ENCODE measurements around the gene PDP2.

DNA sequence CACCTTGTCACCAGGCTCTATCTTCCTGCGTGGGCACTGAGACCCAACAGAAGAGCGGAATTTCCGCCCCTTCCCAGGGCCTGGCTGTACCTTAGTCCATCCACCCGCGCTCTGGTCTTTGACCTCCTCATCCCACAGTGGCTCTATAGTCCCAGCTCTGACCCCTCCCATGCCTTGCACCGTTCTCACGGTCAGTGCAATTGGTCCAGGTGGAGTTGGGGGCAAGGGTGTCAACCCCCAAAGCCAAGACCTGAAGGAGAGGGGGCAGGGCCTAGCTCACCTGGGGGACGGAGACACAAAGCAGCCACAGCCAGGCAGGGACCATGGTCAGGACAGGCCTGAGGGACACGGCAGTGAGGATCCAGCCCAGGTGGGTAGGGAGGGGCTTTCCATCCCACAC lies 37.4 kb downstream of the PDP2 start:
- TF ChIP-seq, protein P1, sequence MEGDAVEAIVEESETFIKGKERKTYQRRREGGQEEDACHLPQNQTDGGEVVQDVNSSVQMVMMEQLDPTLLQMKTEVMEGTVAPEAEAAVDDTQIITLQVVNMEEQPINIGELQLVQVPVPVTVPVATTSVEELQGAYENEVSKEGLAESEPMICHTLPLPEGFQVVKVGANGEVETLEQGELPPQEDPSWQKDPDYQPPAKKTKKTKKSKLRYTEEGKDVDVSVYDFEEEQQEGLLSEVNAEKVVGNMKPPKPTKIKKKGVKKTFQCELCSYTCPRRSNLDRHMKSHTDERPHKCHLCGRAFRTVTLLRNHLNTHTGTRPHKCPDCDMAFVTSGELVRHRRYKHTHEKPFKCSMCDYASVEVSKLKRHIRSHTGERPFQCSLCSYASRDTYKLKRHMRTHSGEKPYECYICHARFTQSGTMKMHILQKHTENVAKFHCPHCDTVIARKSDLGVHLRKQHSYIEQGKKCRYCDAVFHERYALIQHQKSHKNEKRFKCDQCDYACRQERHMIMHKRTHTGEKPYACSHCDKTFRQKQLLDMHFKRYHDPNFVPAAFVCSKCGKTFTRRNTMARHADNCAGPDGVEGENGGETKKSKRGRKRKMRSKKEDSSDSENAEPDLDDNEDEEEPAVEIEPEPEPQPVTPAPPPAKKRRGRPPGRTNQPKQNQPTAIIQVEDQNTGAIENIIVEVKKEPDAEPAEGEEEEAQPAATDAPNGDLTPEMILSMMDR (conservative IDR thresholded peaks at IDR 0.05; ENCODE audit: low read depth, low read length) = no peak
- no peak for TF ChIP-seq EZH2 (IDR thresholded peaks at IDR 0.05; ENCODE audit: borderline replicate concordance, low read depth, low read length, poor library complexity, severe bottlenecking)
